GM12801 (cell line): ENCODE results near the gene KCNA5.

ENCODE experiments used
- TF ChIP-seq, protein P1 (sequence below): IDR thresholded peaks from one replicate; pipeline ENCODE4 v1.5.1; 2011; ENCODE audit warnings: control low read depth; ENCODE audit not compliant: insufficient read length; ENCODE audit errors: extremely low read depth

KCNA5 gene

DNA sequence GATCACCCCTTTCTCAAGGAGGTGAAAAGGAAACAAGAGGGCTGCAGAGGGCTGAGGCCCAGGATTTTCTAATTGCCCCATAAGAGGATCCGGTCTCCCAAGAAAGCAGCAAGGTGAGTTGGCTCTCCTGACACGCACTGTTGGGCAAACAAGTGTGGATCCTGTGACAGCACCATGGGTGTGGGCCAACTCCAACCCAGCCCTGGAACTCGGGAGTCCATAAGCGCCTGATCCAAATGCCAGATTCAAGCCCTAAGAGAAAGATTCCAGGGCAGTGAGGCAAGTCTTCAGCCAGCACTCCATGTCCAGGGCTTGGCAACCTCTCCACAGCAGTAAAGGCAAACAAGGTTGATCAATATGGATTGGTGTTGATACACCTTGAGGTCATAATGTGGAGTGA lies 33.1 kb downstream of the KCNA5 start:
- TF ChIP-seq, protein P1, sequence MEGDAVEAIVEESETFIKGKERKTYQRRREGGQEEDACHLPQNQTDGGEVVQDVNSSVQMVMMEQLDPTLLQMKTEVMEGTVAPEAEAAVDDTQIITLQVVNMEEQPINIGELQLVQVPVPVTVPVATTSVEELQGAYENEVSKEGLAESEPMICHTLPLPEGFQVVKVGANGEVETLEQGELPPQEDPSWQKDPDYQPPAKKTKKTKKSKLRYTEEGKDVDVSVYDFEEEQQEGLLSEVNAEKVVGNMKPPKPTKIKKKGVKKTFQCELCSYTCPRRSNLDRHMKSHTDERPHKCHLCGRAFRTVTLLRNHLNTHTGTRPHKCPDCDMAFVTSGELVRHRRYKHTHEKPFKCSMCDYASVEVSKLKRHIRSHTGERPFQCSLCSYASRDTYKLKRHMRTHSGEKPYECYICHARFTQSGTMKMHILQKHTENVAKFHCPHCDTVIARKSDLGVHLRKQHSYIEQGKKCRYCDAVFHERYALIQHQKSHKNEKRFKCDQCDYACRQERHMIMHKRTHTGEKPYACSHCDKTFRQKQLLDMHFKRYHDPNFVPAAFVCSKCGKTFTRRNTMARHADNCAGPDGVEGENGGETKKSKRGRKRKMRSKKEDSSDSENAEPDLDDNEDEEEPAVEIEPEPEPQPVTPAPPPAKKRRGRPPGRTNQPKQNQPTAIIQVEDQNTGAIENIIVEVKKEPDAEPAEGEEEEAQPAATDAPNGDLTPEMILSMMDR = no peak

DNA sequence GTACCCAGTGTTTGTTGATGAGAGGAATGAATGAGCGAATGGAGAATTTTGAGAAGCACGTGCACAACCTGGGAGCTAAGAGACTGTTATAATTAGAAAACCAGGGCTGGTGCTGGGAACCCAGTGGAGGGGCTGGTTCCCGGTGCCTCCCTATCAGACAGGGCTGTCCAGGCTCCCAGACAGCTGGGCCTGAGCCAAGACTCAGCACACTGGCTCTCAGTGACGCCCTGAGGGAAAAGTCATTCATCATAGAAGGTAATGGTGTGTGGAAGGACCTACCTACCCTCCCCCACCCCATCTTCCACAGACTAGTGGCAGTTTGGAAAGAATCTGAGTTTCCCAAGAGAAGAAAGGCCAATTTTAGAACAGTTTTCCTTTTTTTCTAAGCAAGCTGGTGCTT lies 34.7 kb downstream of the KCNA5 start:
- TF ChIP-seq, protein P1 = no peak

DNA sequence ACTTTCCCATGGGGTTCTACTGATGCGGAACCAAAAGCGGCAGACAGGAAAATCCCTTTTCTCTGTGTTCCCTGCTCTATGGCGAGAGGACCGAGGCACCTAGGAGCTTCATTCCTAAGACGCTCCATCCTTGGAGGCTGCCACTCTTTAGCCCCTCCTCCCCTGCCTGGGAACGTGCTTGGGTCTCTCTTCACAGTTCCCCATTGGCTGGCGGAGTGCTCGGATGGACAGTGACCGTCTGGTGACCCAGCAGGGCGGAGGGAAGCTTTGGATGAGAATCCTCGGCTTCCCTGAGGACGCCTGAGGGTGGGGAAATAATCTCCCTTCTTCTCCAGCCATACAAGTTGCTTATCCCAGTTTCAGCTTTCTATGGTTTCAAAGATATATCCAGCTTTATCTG lies 37.3 kb downstream of the KCNA5 start:
- TF ChIP-seq, protein P1 = no peak

DNA sequence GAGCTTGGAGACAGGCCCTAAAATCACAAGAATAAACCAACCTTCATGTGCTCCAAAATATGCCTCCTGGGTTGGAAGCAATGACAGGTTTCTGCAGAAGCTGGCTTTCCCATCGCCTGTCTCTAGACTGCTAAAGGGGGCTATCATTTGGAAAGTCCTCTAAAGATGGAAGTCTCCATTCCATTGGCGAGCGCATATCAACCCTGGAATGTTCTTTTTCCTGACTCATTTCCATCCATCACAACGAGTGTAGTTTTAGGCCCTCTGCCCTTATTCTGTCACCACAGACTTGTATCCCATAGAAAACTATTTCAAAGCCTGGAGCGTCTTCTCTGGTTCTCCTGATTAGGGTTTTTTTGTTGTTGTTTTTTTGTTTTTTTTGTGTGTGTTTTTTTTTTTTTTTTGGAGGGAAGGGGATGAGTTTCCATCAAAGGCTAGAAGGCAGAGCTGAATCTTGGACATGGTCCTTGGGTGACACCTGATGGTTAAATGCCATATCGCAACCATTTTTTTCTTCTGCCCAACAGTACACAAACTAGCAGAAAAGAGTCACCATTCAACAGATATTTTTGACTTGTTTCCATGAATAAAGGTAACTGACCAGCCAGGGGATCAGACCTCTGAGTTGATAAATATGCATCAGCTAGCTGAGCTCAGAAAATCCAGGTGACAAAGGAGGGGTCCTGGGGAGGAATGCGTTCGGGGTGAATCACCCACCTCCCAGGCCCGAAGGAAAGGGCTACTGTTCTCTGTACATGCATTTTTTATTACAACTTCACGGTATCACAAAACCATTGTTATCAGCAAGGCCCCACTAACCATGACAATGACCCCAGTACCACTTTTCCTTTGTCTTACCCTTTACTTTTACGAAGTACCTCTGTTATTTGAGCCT lies 40.5 kb downstream of the KCNA5 start:
- TF ChIP-seq, protein P1 = no peak

DNA sequence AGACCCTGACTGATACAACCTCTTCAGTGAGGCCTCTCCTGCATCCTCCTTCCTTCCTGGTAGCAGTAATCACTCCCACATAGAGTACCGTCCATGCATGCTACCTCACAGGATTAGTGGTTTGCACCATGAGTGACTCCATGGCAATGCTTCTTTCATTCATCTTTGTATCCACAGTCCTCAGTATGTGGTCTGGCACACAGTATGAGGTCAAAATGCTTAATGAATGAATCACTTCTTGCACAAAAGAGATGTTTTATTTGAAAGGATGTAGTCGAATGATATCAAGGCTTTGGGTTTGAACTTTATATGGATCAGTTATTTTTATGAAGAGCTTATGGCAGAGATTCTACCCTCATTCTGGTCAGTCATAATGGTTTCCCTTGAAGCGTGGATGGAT lies 42.2 kb downstream of the KCNA5 start:
- TF ChIP-seq, protein P1 = no peak

DNA sequence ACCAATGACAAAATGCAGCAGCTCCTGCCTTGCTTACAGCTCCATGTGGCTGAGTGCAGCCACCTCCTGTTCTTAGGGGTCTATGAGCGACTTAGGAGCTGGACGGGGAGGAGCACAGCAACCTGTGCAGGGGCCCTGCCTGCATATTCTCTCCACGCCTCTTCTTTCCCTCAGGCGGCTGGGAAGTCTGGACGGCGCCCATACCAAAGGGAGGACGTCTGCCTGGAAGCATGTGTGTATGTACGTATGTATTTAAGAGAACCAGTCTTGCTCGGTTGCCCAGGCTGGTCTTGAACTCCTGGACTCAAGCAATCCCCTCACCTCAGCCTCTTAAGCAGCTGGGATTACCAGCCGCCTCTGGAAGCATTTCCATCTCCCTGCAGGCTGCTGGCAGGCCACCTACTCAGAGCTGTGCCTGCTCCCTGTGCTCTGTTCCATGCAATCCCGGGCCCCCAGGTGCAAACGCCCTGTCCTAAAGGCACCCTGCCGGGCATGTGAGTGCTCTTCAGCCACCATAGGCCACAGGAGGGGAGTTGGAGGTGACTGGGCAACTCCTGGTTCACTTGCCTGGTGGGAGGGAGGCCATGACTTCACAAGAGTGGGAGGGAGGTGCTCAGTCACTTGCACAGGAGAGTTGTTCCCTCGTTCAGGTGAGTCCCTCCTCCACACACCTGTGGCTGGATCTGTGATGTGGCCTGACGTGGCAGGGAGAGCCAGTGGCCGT lies 44.3 kb downstream of the KCNA5 start:
- TF ChIP-seq, protein P1 = no peak

DNA sequence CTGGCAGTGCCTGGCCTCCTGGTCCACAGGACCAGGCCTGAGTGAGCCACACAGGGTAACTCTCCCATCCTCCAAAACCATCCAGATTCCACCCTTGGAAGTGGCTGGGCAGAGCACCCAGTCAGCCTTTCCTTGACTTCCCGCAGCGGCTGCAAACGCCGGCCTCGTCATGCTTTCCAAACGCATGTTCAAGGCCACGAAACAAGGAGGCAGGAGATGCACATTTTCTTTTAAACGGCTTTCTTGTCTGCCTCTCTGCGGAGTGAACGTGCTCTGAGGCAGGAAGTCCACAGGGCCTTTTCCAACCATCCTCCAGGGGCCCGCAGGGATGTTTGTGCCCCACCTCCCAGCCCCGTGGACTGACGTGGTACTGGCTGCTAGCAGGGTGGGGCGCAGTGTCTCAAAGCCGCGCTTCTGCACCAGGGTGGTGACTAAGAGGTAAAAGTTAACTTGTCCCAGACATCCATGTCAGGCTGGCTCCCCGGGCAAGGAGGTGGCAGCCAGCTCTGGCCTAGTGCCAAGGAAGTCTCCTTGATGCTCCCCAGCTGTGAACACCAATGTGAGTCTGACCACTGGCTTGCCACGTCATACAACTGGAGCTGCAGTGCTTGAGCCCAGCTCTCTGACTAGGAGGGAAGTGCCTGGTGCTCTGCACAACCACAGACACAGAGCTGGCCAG lies 45.0 kb downstream of the KCNA5 start:
- TF ChIP-seq, protein P1 = no peak
